Nephron (organoid): ENCODE measurements around the gene FXYD6.

Source experiments
- H3K27ac Mint-ChIP-seq, 3 experiments: 2 replicates each; pipeline ENCODE4 v1.8.0; 2020; ENCODE audit warnings: mixed read lengths in 3 of 3, mild to moderate bottlenecking in 2 of 3, moderate library complexity in 1 of 3
- H3K27me3 Mint-ChIP-seq: 2 replicates; pipeline ENCODE4 v1.8.0; 2021; ENCODE audit warnings: low read depth, mild to moderate bottlenecking, moderate library complexity, mixed read lengths
- H3K36me3 Mint-ChIP-seq: 2 replicates; pipeline ENCODE4 v1.8.0; 2020; ENCODE audit warnings: low read depth, mixed read lengths
- H3K4me1 Mint-ChIP-seq: 2 replicates; pipeline ENCODE4 v1.8.0; 2020; ENCODE audit warnings: mixed read lengths
- H3K4me3 Mint-ChIP-seq, 3 experiments: 2 replicates each; pipeline ENCODE4 v1.8.0; 2020; ENCODE audit warnings: mild to moderate bottlenecking in 3 of 3, mixed read lengths in 3 of 3, moderate library complexity in 2 of 3
- H3K9me3 Mint-ChIP-seq: 2 replicates; pipeline ENCODE4 v1.8.0; 2020; ENCODE audit warnings: mixed read lengths
- CTCF ChIP-seq, 3 experiments: fragments of 200-600 bp; sonication (generic); IDR thresholded peaks; one replicate each; pipeline ENCODE4 v1.5.0; 2021; ENCODE audit warnings: antibody characterized with exemption in 3 of 3; ENCODE audit not compliant: unreplicated experiment in 3 of 3

The FXYD6 gene

GRCh38 chr11:117826832-117827231 is 49.6 kb downstream of the FXYD6 start:
- Mint-ChIP-seq H3K4me3 (peak overlapping the region in 2 of 3 experiments; percentile 28 to 57), H3K9me3 (no peaks in the 10 kb centered on the region), H3K36me3 (peaks cover 2% of the 10 kb centered on the region), H3K4me1 (peaks cover 54% of the 10 kb centered on the region), H3K27me3 (peaks cover 12% of the 10 kb centered on the region), H3K27ac (peak overlapping the region; percentile 82 to 98 (median 95))
- TF ChIP-seq CTCF (IDR thresholded peaks at IDR 0.05; ENCODE audit: unreplicated experiment in 3 of 3) = no peak

- H3K4me1 Mint-ChIP-seq = peaks cover 51% of the 10 kb centered on the region
- TF ChIP-seq CTCF (IDR thresholded peaks at IDR 0.05; ENCODE audit: unreplicated experiment in 3 of 3) = no peak
- peaks cover 12% of the 10 kb centered on the region for H3K27me3 Mint-ChIP-seq
- peak overlapping the region; percentile 82 to 98 (median 95) for H3K27ac Mint-ChIP-seq
- peaks cover 4% of the 10 kb centered on the region for H3K36me3 Mint-ChIP-seq
- no peaks in the 10 kb centered on the region for H3K9me3 Mint-ChIP-seq
- H3K4me3 Mint-ChIP-seq = peak overlapping the region in 1 of 3 experiments; percentile 9
Observed at GRCh38 chr11:117826190-117826570, 50.3 kb downstream of the FXYD6 start.

- Mint-ChIP-seq H3K27ac (peak overlapping the region; percentile 91 to 98 (median 98)), H3K4me3 (peak overlapping the region in 1 of 3 experiments; percentile 50)
Observed at GRCh38 chr11:117825538-117826189, 50.8 kb downstream of the FXYD6 start.

GRCh38 chr11:117824571-117825537 is 51.6 kb downstream of the FXYD6 start, which contains the start of gene FXYD2:
Gene FXYD2, minus strand, starts transcription at chr11:117824744. Its CDS starts 66 bp downstream, at chr11:117824678.
- Mint-ChIP-seq H3K4me3 (peak within 1 kb of the TSS; percentile 74 to 87 (median 81)), H3K4me1 (peaks cover 44% of the 10 kb centered on the region), H3K27ac (peak within 1 kb of the TSS; percentile 91 to 98 (median 98)), H3K9me3 (no peaks in the 10 kb centered on the region), H3K27me3 (peaks cover 9% of the 10 kb centered on the region), H3K36me3 (peaks cover 4% of the 10 kb centered on the region)
- TF ChIP-seq CTCF (IDR thresholded peaks at IDR 0.05; ENCODE audit: unreplicated experiment in 3 of 3) = no peak

More at GRCh38 chr11:117825538-117826189, 50.8 kb downstream of the FXYD6 start:
- Mint-ChIP-seq H3K27me3 (peaks cover 9% of the 10 kb centered on the region), H3K36me3 (peaks cover 4% of the 10 kb centered on the region), H3K9me3 (no peaks in the 10 kb centered on the region), H3K4me1 (peaks cover 50% of the 10 kb centered on the region)
- no peak for TF ChIP-seq CTCF (IDR thresholded peaks at IDR 0.05; ENCODE audit: unreplicated experiment in 3 of 3)

GRCh38 chr11:117823946-117824420 is 52.5 kb downstream of the FXYD6 start:
- Mint-ChIP-seq H3K27ac (peak overlapping the region; percentile 91 to 98 (median 98)), H3K27me3 (peaks cover 9% of the 10 kb centered on the region), H3K4me1 (peaks cover 48% of the 10 kb centered on the region), H3K36me3 (peaks cover 4% of the 10 kb centered on the region), H3K4me3 (peak overlapping the region; percentile 74 to 87 (median 81)), H3K9me3 (no peaks in the 10 kb centered on the region)
- TF ChIP-seq CTCF (IDR thresholded peaks at IDR 0.05; ENCODE audit: unreplicated experiment in 3 of 3) = no peak
